GM21529 (cell line): ENCODE measurements around the gene CHTOP.

Experiments
- ATAC-seq: cut with Tn5 transposase; IDR thresholded peaks from one replicate; pipeline ENCODE4 v1.9.1; 2021; ENCODE audit not compliant: unreplicated experiment

The CHTOP gene

GRCh38 chr1:153683854-153684253 is 50.0 kb downstream of the CHTOP start:
- no peak for ATAC-seq

- ATAC-seq: no peak
Observed at GRCh38 chr1:153684892-153685291, 51.0 kb downstream of the CHTOP start.

- ATAC-seq: no peak
Observed at GRCh38 chr1:153685544-153686340, 51.9 kb downstream of the CHTOP start.

- no peak for ATAC-seq
Observed at GRCh38 chr1:153687346-153688125, 53.7 kb downstream of the CHTOP start.

GRCh38 chr1:153688276-153688675 is 54.4 kb downstream of the CHTOP start:
- ATAC-seq: no peak

- no peak for ATAC-seq
Observed at GRCh38 chr1:153688736-153689328, 55.0 kb downstream of the CHTOP start.

- no peak for ATAC-seq
Observed at GRCh38 chr1:153693466-153693865, 59.6 kb downstream of the CHTOP start.
